ENCODE results near the gene FTL.
A peak's percentile ranks its signal among the peaks of the same experiment; 100 is the strongest.

FTL gene

DNA sequence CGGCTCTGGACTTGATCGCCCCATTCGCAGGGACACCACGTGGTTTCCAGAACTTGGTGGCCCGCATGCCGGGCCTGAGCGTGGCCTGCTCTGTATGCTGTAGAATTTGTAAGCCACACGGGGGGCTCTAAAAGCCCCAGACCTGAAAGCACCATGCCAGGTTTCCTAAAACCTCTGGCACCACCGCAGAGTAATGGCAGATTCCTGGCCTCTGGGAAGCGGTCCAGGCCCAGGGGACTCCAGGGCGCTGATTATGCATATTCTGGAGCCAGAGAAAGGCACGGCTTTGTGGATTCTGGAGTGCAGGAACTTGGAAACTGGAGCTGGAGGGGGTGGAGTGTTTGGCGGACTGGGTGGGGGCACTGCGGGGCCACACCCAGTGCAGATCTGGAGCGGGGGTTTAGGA, 3.7 kb downstream of the FTL start:
- H3K27me3 ChIP-seq (ENCODE audit: insufficient read depth, poor library complexity, severe bottlenecking) = no peaks in the 10 kb centered on the region
- peaks cover 61% of the 10 kb centered on the region for H3K36me3 ChIP-seq (ENCODE audit: low read depth)
- H3K4me1 ChIP-seq (ENCODE audit: insufficient read depth, poor library complexity, severe bottlenecking) = peaks cover 9% of the 10 kb centered on the region
- H3K27ac ChIP-seq (ENCODE audit: poor library complexity, severe bottlenecking) = no peak overlapping the region
- no peak for DNase-seq (ENCODE audit: low spot score)
- ATAC-seq (ENCODE audit: low read depth) = no peak
- H3K9me3 ChIP-seq (ENCODE audit: severe bottlenecking) = no peaks in the 10 kb centered on the region
- TF ChIP-seq CTCF (IDR thresholded peaks at IDR 0.05; ENCODE audit: poor library complexity, severe bottlenecking) = no peak
- no peak overlapping the region for H3K4me3 ChIP-seq (ENCODE audit: severe bottlenecking)

GRCh38 chr19:48969276-48970138, 4.4 kb downstream of the FTL start:
- peaks cover 68% of the 10 kb centered on the region for H3K36me3 ChIP-seq (ENCODE audit: low read depth)
- no peak for TF ChIP-seq CTCF (IDR thresholded peaks at IDR 0.05; ENCODE audit: poor library complexity, severe bottlenecking)
- no peaks in the 10 kb centered on the region for H3K27me3 ChIP-seq (ENCODE audit: insufficient read depth, poor library complexity, severe bottlenecking)
- H3K9me3 ChIP-seq (ENCODE audit: severe bottlenecking) = no peaks in the 10 kb centered on the region
- DNase-seq (ENCODE audit: low spot score) (no peak), ATAC-seq (ENCODE audit: low read depth) (no peak)
- H3K4me1 ChIP-seq (ENCODE audit: insufficient read depth, poor library complexity, severe bottlenecking) = peaks cover 2% of the 10 kb centered on the region
- H3K4me3 ChIP-seq (ENCODE audit: severe bottlenecking) = no peak overlapping the region
- no peak overlapping the region for H3K27ac ChIP-seq (ENCODE audit: poor library complexity, severe bottlenecking)

GRCh38 chr19:48970139-48970766, 5.1 kb downstream of the FTL start:
- H3K36me3 ChIP-seq (ENCODE audit: low read depth) = peaks cover 73% of the 10 kb centered on the region

GRCh38 chr19:48970923-48971395, 5.8 kb downstream of the FTL start:
- no peaks in the 10 kb centered on the region for H3K4me1 ChIP-seq (ENCODE audit: insufficient read depth, poor library complexity, severe bottlenecking)
- ATAC-seq (ENCODE audit: low read depth) = peak; percentile 35; the same call in 1 of the 3 replicates
- H3K4me3 ChIP-seq (ENCODE audit: severe bottlenecking) = no peak overlapping the region
- H3K27ac ChIP-seq (ENCODE audit: poor library complexity, severe bottlenecking) = no peak overlapping the region
- no peak for DNase-seq (ENCODE audit: low spot score)
- peaks cover 70% of the 10 kb centered on the region for H3K36me3 ChIP-seq (ENCODE audit: low read depth)
- H3K9me3 ChIP-seq (ENCODE audit: severe bottlenecking) = no peaks in the 10 kb centered on the region
- H3K27me3 ChIP-seq (ENCODE audit: insufficient read depth, poor library complexity, severe bottlenecking) = no peaks in the 10 kb centered on the region
- TF ChIP-seq CTCF (IDR thresholded peaks at IDR 0.05; ENCODE audit: poor library complexity, severe bottlenecking) = peak; percentile 80

More at GRCh38 chr19:48970139-48970766, 5.1 kb downstream of the FTL start:
- H3K27me3 ChIP-seq (ENCODE audit: insufficient read depth, poor library complexity, severe bottlenecking) = no peaks in the 10 kb centered on the region
- ATAC-seq (ENCODE audit: low read depth) (no peak), DNase-seq (ENCODE audit: low spot score) (no peak)
- no peaks in the 10 kb centered on the region for H3K4me1 ChIP-seq (ENCODE audit: insufficient read depth, poor library complexity, severe bottlenecking)
- H3K9me3 ChIP-seq (ENCODE audit: severe bottlenecking) = no peaks in the 10 kb centered on the region
- H3K4me3 ChIP-seq (ENCODE audit: severe bottlenecking) = no peak overlapping the region
- no peak overlapping the region for H3K27ac ChIP-seq (ENCODE audit: poor library complexity, severe bottlenecking)
- no peak for TF ChIP-seq CTCF (IDR thresholded peaks at IDR 0.05; ENCODE audit: poor library complexity, severe bottlenecking)
